DOHH2 (cell line): ENCODE measurements around the gene TRAPPC5.

Experiments used
- CTCF ChIP-seq: fragments of 200-600 bp; sonication (generic); IDR thresholded peaks from one replicate; pipeline ENCODE4 v1.5.1; 2014; ENCODE audit warnings: antibody characterized with exemption, mild to moderate bottlenecking, low read depth, low read length; ENCODE audit not compliant: poor library complexity, severe bottlenecking
- EZH2phosphoT487 ChIP-seq: fragments of 200-600 bp; sonication (generic); IDR thresholded peaks from 2 replicates; pipeline ENCODE4 v1.6.1; 2017; ENCODE audit warnings: borderline replicate concordance, mild to moderate bottlenecking, antibody characterized with exemption, low read length, moderate library complexity, mixed read lengths

- TF ChIP-seq CTCF (no peak), EZH2phosphoT487 (no peak)
Observed at GRCh38 chr19:7701049-7701653, 20.5 kb downstream of the TRAPPC5 start.
